Body of pancreas (tissue), 4 donors: Measurements from ENCODE around the gene SIGLEC12.

Experiments used
- CTCF ChIP-seq, 7 experiments: fragments of 450-650 bp in 4 of 7; fragments of 200-600 bp in 3 of 7; sonication (generic) in 3 of 7; IDR thresholded peaks; one replicate each; pipeline ENCODE4 v1.5.1; 2016 to 2019; ENCODE audit warnings: antibody characterized with exemption in 7 of 7
- POLR2A ChIP-seq, 3 donors: fragments of 450-650 bp; IDR thresholded peaks; one replicate each; pipeline ENCODE4 v1.6.1; 2016; ENCODE audit warnings: antibody characterized with exemption in 3 of 3, mild to moderate bottlenecking in 2 of 3

- TF ChIP-seq POLR2A (IDR thresholded peaks at IDR 0.05) (no peak), CTCF (IDR thresholded peaks at IDR 0.05) (no peak)
These were observed 24.3 kb downstream of the SIGLEC12 start for GRCh38 chr19:51477344-51477743.
